WTC11 (cell line): ENCODE results near the gene ZBTB34. TPM values are rescaled to one million over a fixed set of nuclear protein-coding genes. Genes with fewer than 3 reads are reported as not detected.
"Not testable (repeated sequence)": the region's sequence is repeated elsewhere in the genome, so short reads cannot be mapped to it uniquely, and the experiment has no call there.

ENCODE experiments used
- ATAC-seq: fragments of 200-7000 bp; cut with Tn5 transposase; 2 replicates; pipeline ENCODE4 v1.10.0; 2021; ENCODE audit warnings: mild to moderate bottlenecking, moderate library complexity
- CTCF ChIA-PET: fragments of 300-600 bp; sonication (Branson Sonifier 250); formaldehyde crosslinking; loops from one replicate; lab custom pipeline; 2021; ENCODE audit warnings: antibody characterized with exemption; lab: Charles Lee
- POLR2A ChIA-PET: fragments of 350-600 bp; sonication (Branson Sonifier 250); formaldehyde crosslinking; loops from one replicate; lab custom pipeline; 2021; ENCODE audit warnings: antibody characterized with exemption; lab: Charles Lee
- DNase-seq: peaks from one replicate; pipeline ENCODE4 v3.0.0; 2021; ENCODE audit warnings: low spot score
- H3K27ac Mint-ChIP-seq: 2 replicates; pipeline ENCODE4 v1.8.0; 2021; ENCODE audit warnings: mixed read lengths
- H3K27me3 Mint-ChIP-seq: 2 replicates; pipeline ENCODE4 v1.8.0; 2021; ENCODE audit warnings: low read depth, mild to moderate bottlenecking, moderate library complexity, mixed read lengths
- H3K36me3 Mint-ChIP-seq: 2 replicates; pipeline ENCODE4 v1.8.0; 2021; ENCODE audit warnings: mixed read lengths
- H3K4me1 Mint-ChIP-seq: 2 replicates; pipeline ENCODE4 v1.8.0; 2022; ENCODE audit warnings: mixed read lengths
- H3K4me3 Mint-ChIP-seq: 2 replicates; pipeline ENCODE4 v1.8.0; 2021; ENCODE audit warnings: mild to moderate bottlenecking, moderate library complexity, mixed read lengths
- H3K9me3 Mint-ChIP-seq: 2 replicates; pipeline ENCODE4 v1.8.0; 2021; ENCODE audit warnings: mixed read lengths
- CREB1 ChIP-seq: sonication (generic); formaldehyde crosslinking; IDR thresholded peaks from 2 replicates; pipeline ENCODE4 v1.8.0; 2023; ENCODE audit warnings: mild to moderate bottlenecking, missing genetic modification reagents
- CREM ChIP-seq: sonication (generic); formaldehyde crosslinking; IDR thresholded peaks from 2 replicates; pipeline ENCODE4 v1.8.1; 2022; ENCODE audit warnings: mild to moderate bottlenecking, missing genetic modification reagents, moderate library complexity
- MYBL2 ChIP-seq: sonication (generic); formaldehyde crosslinking; IDR thresholded peaks from 2 replicates; pipeline ENCODE4 v1.8.1; 2023; ENCODE audit warnings: mild to moderate bottlenecking, moderate library complexity, missing genetic modification reagents
- NR3C1 ChIP-seq: sonication (generic); formaldehyde crosslinking; conservative IDR thresholded peaks from 2 replicates; pipeline ENCODE4 v1.8.1; 2023; ENCODE audit warnings: low read depth, mild to moderate bottlenecking, missing genetic modification reagents
- OVOL2 ChIP-seq: fragments of 250-450 bp; sonication (Bioruptor Pico); IDR thresholded peaks from 2 replicates; pipeline ENCODE4 v1.9.0; 2021; ENCODE audit warnings: mild to moderate bottlenecking, borderline replicate concordance
- TEAD1 ChIP-seq: sonication (generic); formaldehyde crosslinking; IDR thresholded peaks from 2 replicates; pipeline ENCODE4 v1.8.0; 2022; ENCODE audit warnings: mild to moderate bottlenecking, missing genetic modification reagents
- TEAD4 ChIP-seq: sonication (generic); formaldehyde crosslinking; IDR thresholded peaks from 2 replicates; pipeline ENCODE4 v1.8.0; 2022; ENCODE audit warnings: mild to moderate bottlenecking, missing genetic modification reagents
- ZNF317 ChIP-seq: sonication (generic); formaldehyde crosslinking; IDR thresholded peaks from 2 replicates; pipeline ENCODE4 v1.8.1; 2023; ENCODE audit warnings: low read depth, mild to moderate bottlenecking, moderate library complexity, missing genetic modification reagents, borderline replicate concordance
- total RNA-seq: library from RNA; stranded (reverse); gene quantifications from 3 replicates; pipeline ENCODE4 v1.2.3, GENCODE V29; 2021
- TF ChIP-seq, protein P1 (sequence below): sonication (generic); formaldehyde crosslinking; IDR thresholded peaks from 2 replicates; pipeline ENCODE4 v1.8.0; 2022; ENCODE audit warnings: mild to moderate bottlenecking, missing genetic modification reagents
- TF ChIP-seq, protein P2 (sequence below): fragments of 250-450 bp; sonication (Bioruptor Pico); IDR thresholded peaks from 2 replicates; pipeline ENCODE4 v2.1.2; 2022; ENCODE audit warnings: mild to moderate bottlenecking, moderate library complexity
- TF ChIP-seq, protein P3 (sequence below): sonication (generic); formaldehyde crosslinking; IDR thresholded peaks from 2 replicates; pipeline ENCODE4 v1.8.1; 2022; ENCODE audit warnings: missing genetic modification reagents, borderline replicate concordance
- TF ChIP-seq, protein P4 (sequence below): fragments of 250-450 bp; sonication (Bioruptor Pico); IDR thresholded peaks from 2 replicates; pipeline ENCODE4 v1.9.0; 2021; ENCODE audit warnings: mild to moderate bottlenecking, borderline replicate concordance
- TF ChIP-seq, protein P5 (sequence below): sonication (generic); formaldehyde crosslinking; IDR thresholded peaks from 2 replicates; pipeline ENCODE4 v1.8.1; 2022; ENCODE audit warnings: mild to moderate bottlenecking, missing genetic modification reagents, moderate library complexity, borderline replicate concordance
- TF ChIP-seq, protein P6 (sequence below): sonication (generic); formaldehyde crosslinking; IDR thresholded peaks from 2 replicates; pipeline ENCODE4 v1.8.0; 2022; ENCODE audit warnings: mild to moderate bottlenecking, missing genetic modification reagents
- TF ChIP-seq, protein P7 (sequence below): sonication (generic); formaldehyde crosslinking; IDR thresholded peaks from 2 replicates; pipeline ENCODE4 v1.8.0; 2022; ENCODE audit warnings: mild to moderate bottlenecking, missing genetic modification reagents
- TF ChIP-seq, protein P8 (sequence below): sonication (generic); formaldehyde crosslinking; IDR thresholded peaks from 2 replicates; pipeline ENCODE4 v1.8.1; 2022; ENCODE audit warnings: low read depth, missing genetic modification reagents, borderline replicate concordance

Gene ZBTB34
- total RNA-seq, 1 experiment from 2014 or later: 18.4 TPM

DNA sequence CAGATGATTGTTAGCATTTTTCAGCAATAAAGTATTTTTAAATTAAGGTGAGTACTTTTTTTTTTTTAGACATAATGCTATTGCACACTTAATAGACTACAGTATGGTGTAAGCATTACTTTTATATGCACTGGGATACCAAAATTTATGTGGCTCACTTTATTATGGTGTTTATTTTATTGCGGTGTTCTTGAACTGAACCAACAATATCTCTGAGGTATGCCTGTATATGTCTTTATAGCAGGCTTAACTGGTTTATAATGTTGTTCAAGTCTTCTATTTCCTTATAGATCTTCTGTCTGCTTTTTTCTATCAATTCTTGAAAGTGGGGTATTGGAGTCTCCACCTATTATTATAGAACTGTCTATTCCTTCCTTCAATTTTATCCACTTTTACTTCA, 37.6 kb upstream of the ZBTB34 start (continued):
- no peak for TF ChIP-seq MYBL2 (CRISPR knock-in tag)
- TF ChIP-seq, protein P1, sequence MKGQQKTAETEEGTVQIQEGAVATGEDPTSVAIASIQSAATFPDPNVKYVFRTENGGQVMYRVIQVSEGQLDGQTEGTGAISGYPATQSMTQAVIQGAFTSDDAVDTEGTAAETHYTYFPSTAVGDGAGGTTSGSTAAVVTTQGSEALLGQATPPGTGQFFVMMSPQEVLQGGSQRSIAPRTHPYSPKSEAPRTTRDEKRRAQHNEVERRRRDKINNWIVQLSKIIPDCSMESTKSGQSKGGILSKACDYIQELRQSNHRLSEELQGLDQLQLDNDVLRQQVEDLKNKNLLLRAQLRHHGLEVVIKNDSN (CRISPR knock-in tag): no peak
- TF ChIP-seq, protein P2, sequence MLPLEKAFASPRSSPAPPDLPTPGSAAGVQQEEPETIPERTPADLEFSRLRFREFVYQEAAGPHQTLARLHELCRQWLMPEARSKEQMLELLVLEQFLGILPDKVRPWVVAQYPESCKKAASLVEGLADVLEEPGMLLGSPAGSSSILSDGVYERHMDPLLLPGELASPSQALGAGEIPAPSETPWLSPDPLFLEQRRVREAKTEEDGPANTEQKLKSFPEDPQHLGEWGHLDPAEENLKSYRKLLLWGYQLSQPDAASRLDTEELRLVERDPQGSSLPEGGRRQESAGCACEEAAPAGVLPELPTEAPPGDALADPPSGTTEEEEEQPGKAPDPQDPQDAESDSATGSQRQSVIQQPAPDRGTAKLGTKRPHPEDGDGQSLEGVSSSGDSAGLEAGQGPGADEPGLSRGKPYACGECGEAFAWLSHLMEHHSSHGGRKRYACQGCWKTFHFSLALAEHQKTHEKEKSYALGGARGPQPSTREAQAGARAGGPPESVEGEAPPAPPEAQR (CRISPR knock-in tag): no peak
- TF ChIP-seq ZNF317 (CRISPR knock-in tag): no peak

DNA sequence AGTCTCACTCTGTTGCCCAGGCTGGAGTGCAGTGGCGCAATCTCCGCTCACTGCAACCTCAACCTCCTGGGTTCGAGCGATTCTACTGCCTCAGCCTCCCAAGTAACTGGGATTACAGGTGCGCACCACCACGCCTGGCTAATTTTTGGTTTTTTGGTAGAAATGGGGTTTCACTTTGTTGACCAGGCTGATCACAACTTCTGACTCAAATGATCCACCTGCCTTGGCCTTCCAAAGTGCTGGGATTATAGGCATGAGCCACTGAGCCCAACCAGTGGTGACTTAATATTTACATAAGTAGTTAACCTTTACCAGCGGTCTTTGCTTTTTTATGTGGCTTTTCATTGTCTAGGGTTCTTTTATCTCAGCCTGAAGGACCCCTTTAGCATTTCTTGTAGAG, 36.4 kb upstream of the ZBTB34 start:
- POLR2A ChIA-PET, ATAC-seq, DNase-seq, CTCF ChIA-PET, H3K27me3 Mint-ChIP-seq, H3K4me1 Mint-ChIP-seq, H3K4me3 Mint-ChIP-seq, H3K27ac Mint-ChIP-seq: not testable (repeated sequence)
- Mint-ChIP-seq H3K36me3 (peaks cover 26% of the 10 kb centered on the region), H3K9me3 (peaks cover 15% of the 10 kb centered on the region)

DNA sequence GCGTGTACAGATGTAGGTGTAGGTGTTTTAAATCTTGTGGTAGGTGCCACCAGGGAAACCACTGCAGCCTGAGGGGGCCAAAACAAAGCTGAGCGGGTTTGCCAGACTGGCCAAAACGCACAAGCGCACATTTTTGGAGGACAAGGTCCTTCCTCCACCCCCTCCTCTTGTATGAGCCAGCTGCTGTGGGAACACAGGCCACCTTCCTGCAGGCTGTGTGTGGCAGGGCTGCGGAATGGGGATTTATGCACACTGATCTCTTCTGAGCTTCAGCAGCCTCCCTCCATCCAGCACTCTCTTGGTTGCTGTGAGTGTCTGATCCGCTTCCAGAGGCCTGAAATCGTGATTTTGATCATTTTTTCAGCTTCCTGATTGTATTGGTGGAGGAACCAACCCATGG, 33.2 kb upstream of the ZBTB34 start:
- Mint-ChIP-seq H3K36me3 (peaks cover 11% of the 10 kb centered on the region; the same call in 1 of the 2 replicates), H3K27me3 (no peaks in the 10 kb centered on the region), H3K9me3 (no peaks in the 10 kb centered on the region), H3K4me1 (no peaks in the 10 kb centered on the region), H3K4me3 (no peak overlapping the region), H3K27ac (no peak overlapping the region; the same call in 1 of the 2 replicates)
- DNase-seq (no peak), ATAC-seq (no peak)
- POLR2A ChIA-PET: no interaction called here
- CTCF ChIA-PET: no interaction called here
- TF ChIP-seq NR3C1 (CRISPR knock-in tag) (no peak), CREB1 (no peak), OVOL2 (CRISPR knock-in tag) (no peak), TEAD4 (CRISPR knock-in tag) (no peak), TEAD1 (CRISPR knock-in tag) (no peak), CREM (CRISPR knock-in tag) (no peak)
- TF ChIP-seq, protein P3, sequence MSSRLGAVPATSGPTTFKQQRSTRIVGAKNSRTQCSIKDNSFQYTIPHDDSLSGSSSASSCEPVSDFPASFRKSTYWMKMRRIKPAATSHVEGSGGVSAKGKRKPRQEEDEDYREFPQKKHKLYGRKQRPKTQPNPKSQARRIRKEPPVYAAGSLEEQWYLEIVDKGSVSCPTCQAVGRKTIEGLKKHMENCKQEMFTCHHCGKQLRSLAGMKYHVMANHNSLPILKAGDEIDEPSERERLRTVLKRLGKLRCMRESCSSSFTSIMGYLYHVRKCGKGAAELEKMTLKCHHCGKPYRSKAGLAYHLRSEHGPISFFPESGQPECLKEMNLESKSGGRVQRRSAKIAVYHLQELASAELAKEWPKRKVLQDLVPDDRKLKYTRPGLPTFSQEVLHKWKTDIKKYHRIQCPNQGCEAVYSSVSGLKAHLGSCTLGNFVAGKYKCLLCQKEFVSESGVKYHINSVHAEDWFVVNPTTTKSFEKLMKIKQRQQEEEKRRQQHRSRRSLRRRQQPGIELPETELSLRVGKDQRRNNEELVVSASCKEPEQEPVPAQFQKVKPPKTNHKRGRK: no peak
- TF ChIP-seq, protein P4, sequence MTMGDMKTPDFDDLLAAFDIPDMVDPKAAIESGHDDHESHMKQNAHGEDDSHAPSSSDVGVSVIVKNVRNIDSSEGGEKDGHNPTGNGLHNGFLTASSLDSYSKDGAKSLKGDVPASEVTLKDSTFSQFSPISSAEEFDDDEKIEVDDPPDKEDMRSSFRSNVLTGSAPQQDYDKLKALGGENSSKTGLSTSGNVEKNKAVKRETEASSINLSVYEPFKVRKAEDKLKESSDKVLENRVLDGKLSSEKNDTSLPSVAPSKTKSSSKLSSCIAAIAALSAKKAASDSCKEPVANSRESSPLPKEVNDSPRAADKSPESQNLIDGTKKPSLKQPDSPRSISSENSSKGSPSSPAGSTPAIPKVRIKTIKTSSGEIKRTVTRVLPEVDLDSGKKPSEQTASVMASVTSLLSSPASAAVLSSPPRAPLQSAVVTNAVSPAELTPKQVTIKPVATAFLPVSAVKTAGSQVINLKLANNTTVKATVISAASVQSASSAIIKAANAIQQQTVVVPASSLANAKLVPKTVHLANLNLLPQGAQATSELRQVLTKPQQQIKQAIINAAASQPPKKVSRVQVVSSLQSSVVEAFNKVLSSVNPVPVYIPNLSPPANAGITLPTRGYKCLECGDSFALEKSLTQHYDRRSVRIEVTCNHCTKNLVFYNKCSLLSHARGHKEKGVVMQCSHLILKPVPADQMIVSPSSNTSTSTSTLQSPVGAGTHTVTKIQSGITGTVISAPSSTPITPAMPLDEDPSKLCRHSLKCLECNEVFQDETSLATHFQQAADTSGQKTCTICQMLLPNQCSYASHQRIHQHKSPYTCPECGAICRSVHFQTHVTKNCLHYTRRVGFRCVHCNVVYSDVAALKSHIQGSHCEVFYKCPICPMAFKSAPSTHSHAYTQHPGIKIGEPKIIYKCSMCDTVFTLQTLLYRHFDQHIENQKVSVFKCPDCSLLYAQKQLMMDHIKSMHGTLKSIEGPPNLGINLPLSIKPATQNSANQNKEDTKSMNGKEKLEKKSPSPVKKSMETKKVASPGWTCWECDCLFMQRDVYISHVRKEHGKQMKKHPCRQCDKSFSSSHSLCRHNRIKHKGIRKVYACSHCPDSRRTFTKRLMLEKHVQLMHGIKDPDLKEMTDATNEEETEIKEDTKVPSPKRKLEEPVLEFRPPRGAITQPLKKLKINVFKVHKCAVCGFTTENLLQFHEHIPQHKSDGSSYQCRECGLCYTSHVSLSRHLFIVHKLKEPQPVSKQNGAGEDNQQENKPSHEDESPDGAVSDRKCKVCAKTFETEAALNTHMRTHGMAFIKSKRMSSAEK (CRISPR knock-in tag): no peak
- TF ChIP-seq, protein P5, sequence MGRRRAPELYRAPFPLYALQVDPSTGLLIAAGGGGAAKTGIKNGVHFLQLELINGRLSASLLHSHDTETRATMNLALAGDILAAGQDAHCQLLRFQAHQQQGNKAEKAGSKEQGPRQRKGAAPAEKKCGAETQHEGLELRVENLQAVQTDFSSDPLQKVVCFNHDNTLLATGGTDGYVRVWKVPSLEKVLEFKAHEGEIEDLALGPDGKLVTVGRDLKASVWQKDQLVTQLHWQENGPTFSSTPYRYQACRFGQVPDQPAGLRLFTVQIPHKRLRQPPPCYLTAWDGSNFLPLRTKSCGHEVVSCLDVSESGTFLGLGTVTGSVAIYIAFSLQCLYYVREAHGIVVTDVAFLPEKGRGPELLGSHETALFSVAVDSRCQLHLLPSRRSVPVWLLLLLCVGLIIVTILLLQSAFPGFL (CRISPR knock-in tag): no peak
- TF ChIP-seq, protein P6, sequence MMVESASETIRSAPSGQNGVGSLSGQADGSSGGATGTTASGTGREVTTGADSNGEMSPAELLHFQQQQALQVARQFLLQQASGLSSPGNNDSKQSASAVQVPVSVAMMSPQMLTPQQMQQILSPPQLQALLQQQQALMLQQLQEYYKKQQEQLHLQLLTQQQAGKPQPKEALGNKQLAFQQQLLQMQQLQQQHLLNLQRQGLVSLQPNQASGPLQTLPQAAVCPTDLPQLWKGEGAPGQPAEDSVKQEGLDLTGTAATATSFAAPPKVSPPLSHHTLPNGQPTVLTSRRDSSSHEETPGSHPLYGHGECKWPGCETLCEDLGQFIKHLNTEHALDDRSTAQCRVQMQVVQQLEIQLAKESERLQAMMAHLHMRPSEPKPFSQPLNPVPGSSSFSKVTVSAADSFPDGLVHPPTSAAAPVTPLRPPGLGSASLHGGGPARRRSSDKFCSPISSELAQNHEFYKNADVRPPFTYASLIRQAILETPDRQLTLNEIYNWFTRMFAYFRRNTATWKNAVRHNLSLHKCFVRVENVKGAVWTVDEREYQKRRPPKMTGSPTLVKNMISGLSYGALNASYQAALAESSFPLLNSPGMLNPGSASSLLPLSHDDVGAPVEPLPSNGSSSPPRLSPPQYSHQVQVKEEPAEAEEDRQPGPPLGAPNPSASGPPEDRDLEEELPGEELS: no peak
- TF ChIP-seq, protein P7, sequence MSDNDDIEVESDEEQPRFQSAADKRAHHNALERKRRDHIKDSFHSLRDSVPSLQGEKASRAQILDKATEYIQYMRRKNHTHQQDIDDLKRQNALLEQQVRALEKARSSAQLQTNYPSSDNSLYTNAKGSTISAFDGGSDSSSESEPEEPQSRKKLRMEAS (CRISPR knock-in tag): no peak
- TF ChIP-seq, protein P8, sequence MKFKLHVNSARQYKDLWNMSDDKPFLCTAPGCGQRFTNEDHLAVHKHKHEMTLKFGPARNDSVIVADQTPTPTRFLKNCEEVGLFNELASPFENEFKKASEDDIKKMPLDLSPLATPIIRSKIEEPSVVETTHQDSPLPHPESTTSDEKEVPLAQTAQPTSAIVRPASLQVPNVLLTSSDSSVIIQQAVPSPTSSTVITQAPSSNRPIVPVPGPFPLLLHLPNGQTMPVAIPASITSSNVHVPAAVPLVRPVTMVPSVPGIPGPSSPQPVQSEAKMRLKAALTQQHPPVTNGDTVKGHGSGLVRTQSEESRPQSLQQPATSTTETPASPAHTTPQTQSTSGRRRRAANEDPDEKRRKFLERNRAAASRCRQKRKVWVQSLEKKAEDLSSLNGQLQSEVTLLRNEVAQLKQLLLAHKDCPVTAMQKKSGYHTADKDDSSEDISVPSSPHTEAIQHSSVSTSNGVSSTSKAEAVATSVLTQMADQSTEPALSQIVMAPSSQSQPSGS (CRISPR knock-in tag): no peak
